GM21619 (cell line): Measurements from ENCODE around the gene GNPTAB.

ENCODE experiments used
- ATAC-seq: cut with Tn5 transposase; IDR thresholded peaks from one replicate; pipeline ENCODE4 v1.9.1; 2021; ENCODE audit not compliant: unreplicated experiment

Gene GNPTAB

GRCh38 chr12:101809208-101809607 is 21.6 kb downstream of the GNPTAB start:
- no peak for ATAC-seq

- no peak for ATAC-seq
These were observed 24.5 kb downstream of the GNPTAB start for GRCh38 chr12:101806265-101806664.

GRCh38 chr12:101804409-101804808 is 26.4 kb downstream of the GNPTAB start:
- no peak for ATAC-seq

- ATAC-seq, result no peak
These were observed 26.8 kb downstream of the GNPTAB start for GRCh38 chr12:101803978-101804377.

- no peak for ATAC-seq
These were observed 28.3 kb downstream of the GNPTAB start for GRCh38 chr12:101802486-101802885.

GRCh38 chr12:101799774-101800173 is 31.0 kb downstream of the GNPTAB start:
- peak; percentile 77 for ATAC-seq

- no peak for ATAC-seq
These were observed 35.0 kb downstream of the GNPTAB start for GRCh38 chr12:101795786-101796185.

GRCh38 chr12:101795013-101795412 is 35.7 kb downstream of the GNPTAB start:
- no peak for ATAC-seq

GRCh38 chr12:101794574-101794973 is 36.2 kb downstream of the GNPTAB start:
- no peak for ATAC-seq

- peak; percentile 75 for ATAC-seq
These were observed 37.4 kb downstream of the GNPTAB start for GRCh38 chr12:101793401-101793800.

GRCh38 chr12:101792046-101792931 is 38.5 kb downstream of the GNPTAB start:
- no peak for ATAC-seq

- no peak for ATAC-seq
These were observed 41.6 kb downstream of the GNPTAB start for GRCh38 chr12:101789171-101789570.

GRCh38 chr12:101785671-101786070 is 45.1 kb downstream of the GNPTAB start:
- no peak for ATAC-seq

- no peak for ATAC-seq
These were observed 46.4 kb downstream of the GNPTAB start for GRCh38 chr12:101784376-101784775.

- ATAC-seq, result no peak
These were observed 46.9 kb downstream of the GNPTAB start for GRCh38 chr12:101783838-101784237.

GRCh38 chr12:101783150-101783549 is 47.6 kb downstream of the GNPTAB start:
- ATAC-seq, result no peak

GRCh38 chr12:101782273-101782731 is 48.5 kb downstream of the GNPTAB start:
- no peak for ATAC-seq

GRCh38 chr12:101781834-101782233 is 48.9 kb downstream of the GNPTAB start:
- ATAC-seq, result no peak

GRCh38 chr12:101780599-101780998 is 50.2 kb downstream of the GNPTAB start:
- ATAC-seq, result no peak

GRCh38 chr12:101779626-101780025 is 51.1 kb downstream of the GNPTAB start:
- ATAC-seq, result no peak

- ATAC-seq, result no peak
These were observed 51.6 kb downstream of the GNPTAB start for GRCh38 chr12:101779200-101779599.

- no peak for ATAC-seq
These were observed 52.8 kb downstream of the GNPTAB start for GRCh38 chr12:101777978-101778377.

GRCh38 chr12:101777485-101777884 is 53.3 kb downstream of the GNPTAB start:
- no peak for ATAC-seq
